H1 (cell line): ENCODE results near the gene COPZ1. TPM values are rescaled to one million over a fixed set of nuclear protein-coding genes. Genes with fewer than 3 reads are reported as not detected.

ENCODE experiments used
- CTCF ChIA-PET: fragments of 300-600 bp; sonication (Branson Sonifier 250); formaldehyde crosslinking; loops from one replicate; lab custom pipeline; 2021; ENCODE audit not compliant: partially characterized antibody; lab: Charles Lee
- POLR2A ChIA-PET: fragments of 300-600 bp; sonication (Branson Sonifier 250); formaldehyde crosslinking; loops from one replicate; lab custom pipeline; 2021; ENCODE audit warnings: inconsistent platforms; ENCODE audit not compliant: partially characterized antibody; lab: Charles Lee
- DNase-seq, 2 experiments: peaks; one replicate each; pipeline versions ENCODE4 v3.0.0 to v3.0.0-alpha.2; 2010 to 2022; ENCODE audit warnings: low spot score in 2 of 2, low read depth in 1 of 2, mixed read lengths in 1 of 2
- FAIRE-seq: peaks from 2 replicates; lab custom pipeline; 2011; peaks lifted over from hg19 to GRCh38; lab: Jason Lieb, UNC
- H2AFZ ChIP-seq: 2 replicates; pipeline ENCODE4 v1.8.1; 2012; ENCODE audit warnings: low read length, inconsistent platforms
- H2AK5ac ChIP-seq: 2 replicates; pipeline ENCODE4 v1.6.1; 2013; ENCODE audit warnings: low read depth, low read length
- H2BK120ac ChIP-seq: replicated peaks from 2 replicates; pipeline ENCODE3; 2013; ENCODE audit warnings: low read depth, low read length, inconsistent platforms
- H2BK12ac ChIP-seq: 2 replicates; pipeline ENCODE4 v1.6.1; 2013; ENCODE audit warnings: low read depth, low read length
- H2BK15ac ChIP-seq: 2 replicates; pipeline ENCODE4 v1.6.1; 2013; ENCODE audit warnings: low read length
- H2BK20ac ChIP-seq: 2 replicates; pipeline ENCODE4 v1.6.1; 2013; ENCODE audit warnings: low read length
- H2BK5ac ChIP-seq: 2 replicates; pipeline ENCODE4 v1.6.1; 2013; ENCODE audit warnings: low read depth, low read length
- H3K14ac ChIP-seq: 2 replicates; pipeline ENCODE4 v1.6.1; 2013; ENCODE audit warnings: inconsistent platforms; ENCODE audit not compliant: insufficient read length
- H3K18ac ChIP-seq: 2 replicates; pipeline ENCODE4 v1.6.1; 2013; ENCODE audit warnings: low read length; ENCODE audit errors: extremely low read depth
- H3K23ac ChIP-seq: 2 replicates; pipeline ENCODE4 v1.6.1; 2013; ENCODE audit warnings: inconsistent platforms; ENCODE audit not compliant: insufficient read length
- H3K23me2 ChIP-seq: 2 replicates; pipeline ENCODE4 v1.6.1; 2013; ENCODE audit warnings: low read depth, low read length
- H3K27ac ChIP-seq: 2 replicates; pipeline ENCODE4 v1.6.1; 2011; ENCODE audit warnings: low read depth, low read length, inconsistent platforms
- H3K27me3 ChIP-seq, 4 experiments: replicated peaks in 1 of 4; 1 replicate in 1 of 4; 2 replicates in 3 of 4; pipeline versions ENCODE4 v1.6.1 to v1.8.1; 2011 to 2013; ENCODE audit warnings: low read length in 3 of 4, mild to moderate bottlenecking in 3 of 4, inconsistent platforms in 2 of 4, mixed read lengths in 2 of 4, moderate library complexity in 1 of 4; ENCODE audit not compliant: control insufficient read depth in 3 of 4, insufficient read depth in 3 of 4; ENCODE audit errors: extremely low read depth in 1 of 4
- H3K36me3 ChIP-seq, 4 experiments: 2 replicates each; pipeline versions ENCODE4 v1.6.1 to v1.8.1; 2011 to 2013; ENCODE audit warnings: mild to moderate bottlenecking in 4 of 4, low read length in 3 of 4, moderate library complexity in 2 of 4, control low read depth in 1 of 4, inconsistent platforms in 1 of 4; ENCODE audit not compliant: insufficient read depth in 4 of 4, control insufficient read depth in 2 of 4
- H3K4ac ChIP-seq: replicated peaks from 2 replicates; pipeline ENCODE3; 2013; ENCODE audit warnings: low read length, low read depth, mixed read lengths, inconsistent platforms; ENCODE audit not compliant: insufficient read length
- H3K4me1 ChIP-seq, 4 experiments: replicated peaks in 1 of 4; 1 replicate in 1 of 4; 2 replicates in 3 of 4; pipeline versions ENCODE4 v1.6.1 to v1.8.1; 2011 to 2013; ENCODE audit warnings: low read length in 3 of 4, inconsistent platforms in 2 of 4, mixed read lengths in 1 of 4; ENCODE audit not compliant: insufficient read depth in 4 of 4, control insufficient read depth in 3 of 4
- H3K4me2 ChIP-seq, 2 experiments: 2 replicates each; pipeline versions ENCODE4 v1.6.1 to v1.8.1; 2011 to 2013; ENCODE audit warnings: low read depth in 2 of 2, low read length in 2 of 2, control low read depth in 1 of 2, inconsistent platforms in 1 of 2, mild to moderate bottlenecking in 1 of 2; ENCODE audit not compliant: insufficient read depth in 1 of 2
- H3K4me3 ChIP-seq, 4 experiments: fragments of 200-600, 300-600 bp in 1 of 4; sonication (generic), shearing (Covaris generic), sonication (Bioruptor Twin) in 1 of 4; 2 replicates each; pipeline versions ENCODE4 v1.5.1 to v1.8.1; 2011 to 2016; ENCODE audit warnings: low read length in 4 of 4, low read depth in 3 of 4, control low read depth in 2 of 4, inconsistent platforms in 2 of 4, mild to moderate bottlenecking in 2 of 4, mixed read lengths in 1 of 4, moderate library complexity in 1 of 4; ENCODE audit not compliant: insufficient read depth in 2 of 4; ENCODE audit errors: extremely low read depth in 1 of 4
- H3K56ac ChIP-seq: replicated peaks from 2 replicates; pipeline ENCODE3; 2013; ENCODE audit warnings: low read depth, mild to moderate bottlenecking, mixed read lengths, low read length, inconsistent platforms; ENCODE audit not compliant: insufficient read length
- H3K79me1 ChIP-seq: 2 replicates; pipeline ENCODE4 v1.6.1; 2013; ENCODE audit warnings: low read depth, low read length, control low read depth
- H3K79me2 ChIP-seq, 2 experiments: 2 replicates each; pipeline versions ENCODE4 v1.6.1 to v1.8.1; 2012 to 2013; ENCODE audit warnings: low read length in 2 of 2, mild to moderate bottlenecking in 2 of 2, inconsistent platforms in 1 of 2; ENCODE audit not compliant: insufficient read depth in 2 of 2, control insufficient read depth in 1 of 2
- H3K9ac ChIP-seq, 4 experiments: replicated peaks in 1 of 4; 1 replicate in 1 of 4; 2 replicates in 3 of 4; pipeline versions ENCODE4 v1.6.1 to v1.8.1; 2011 to 2013; ENCODE audit warnings: low read depth in 3 of 4, low read length in 3 of 4, control low read depth in 2 of 4, mild to moderate bottlenecking in 2 of 4, moderate library complexity in 2 of 4, inconsistent platforms in 1 of 4; ENCODE audit errors: extremely low read depth in 1 of 4
- H3K9me3 ChIP-seq, 2 experiments: 2 replicates each; pipeline versions ENCODE4 v1.6.1 to v1.8.1; 2012 to 2013; ENCODE audit warnings: mild to moderate bottlenecking in 2 of 2, moderate library complexity in 2 of 2, control low read depth in 1 of 2, inconsistent platforms in 1 of 2, low read depth in 1 of 2, low read length in 1 of 2, mixed read lengths in 1 of 2; ENCODE audit not compliant: insufficient read depth in 2 of 2
- H4K20me1 ChIP-seq, 2 experiments: replicated peaks in 1 of 2; 2 replicates each; pipeline versions ENCODE3 to v1.8.1; 2011 to 2013; ENCODE audit warnings: inconsistent platforms in 2 of 2, low read length in 2 of 2, mild to moderate bottlenecking in 1 of 2; ENCODE audit not compliant: insufficient read depth in 2 of 2, control insufficient read depth in 1 of 2
- H4K5ac ChIP-seq: 2 replicates; pipeline ENCODE4 v1.6.1; 2013; ENCODE audit warnings: low read length, low read depth, mixed read lengths, inconsistent platforms; ENCODE audit not compliant: insufficient read length
- H4K8ac ChIP-seq: 2 replicates; pipeline ENCODE4 v1.8.0; 2013; ENCODE audit warnings: mild to moderate bottlenecking, moderate library complexity, low read length, inconsistent platforms; ENCODE audit not compliant: insufficient read depth; ENCODE audit errors: extremely low read depth
- H4K91ac ChIP-seq: replicated peaks from 2 replicates; pipeline ENCODE3; 2013; ENCODE audit warnings: low read length, mixed read lengths, inconsistent platforms; ENCODE audit not compliant: insufficient read length
- BACH1 ChIP-seq: IDR thresholded peaks from 2 replicates; pipeline ENCODE4 v1.6.1; 2012; ENCODE audit warnings: low read length, improper control_type of control experiment
- CREB1 ChIP-seq: IDR thresholded peaks from 2 replicates; pipeline ENCODE4 v1.6.1; 2012; ENCODE audit warnings: inconsistent platforms
- GABPA ChIP-seq: IDR thresholded peaks from 2 replicates; pipeline ENCODE4 v1.6.1; 2011; ENCODE audit warnings: mild to moderate bottlenecking, low read length, moderate library complexity, borderline replicate concordance; ENCODE audit not compliant: insufficient read depth
- MAX ChIP-seq: IDR thresholded peaks from 2 replicates; pipeline ENCODE4 v1.6.1; 2012; ENCODE audit warnings: inconsistent platforms
- RAD21 ChIP-seq, 2 experiments: IDR thresholded peaks in 1 of 2; conservative IDR thresholded peaks in 1 of 2; 2 replicates each; pipeline ENCODE4 v1.6.1; 2011; ENCODE audit warnings: low read depth in 2 of 2, low read length in 2 of 2, improper control_type of control experiment in 1 of 2, inconsistent platforms in 1 of 2, mild to moderate bottlenecking in 1 of 2, moderate library complexity in 1 of 2
- SIN3A ChIP-seq, 2 experiments: IDR thresholded peaks in 1 of 2; conservative IDR thresholded peaks in 1 of 2; 2 replicates each; pipeline ENCODE4 v1.6.1; 2011 to 2012; ENCODE audit warnings: low read length in 2 of 2, improper control_type of control experiment in 1 of 2, low read depth in 1 of 2, mild to moderate bottlenecking in 1 of 2
- TEAD4 ChIP-seq: IDR thresholded peaks from 2 replicates; pipeline ENCODE4 v1.6.1; 2012; ENCODE audit warnings: low read depth, low read length, inconsistent platforms, mixed read lengths
- WGBS, 2 experiments: shearing (Covaris generic) in 1 of 2; methylation state at CpG; one replicate each; pipeline versions ENCODE4 v1.1.6 to v1.1.7; 2013 to 2015; ENCODE audit warnings: low lambda C conversion rate in 2 of 2, mixed read lengths in 2 of 2, inconsistent platforms in 1 of 2, low coverage in 1 of 2, missing lambda C conversion rate in 1 of 2; ENCODE audit not compliant: insufficient replicate concordance in 2 of 2, insufficient coverage in 1 of 2, insufficient read length in 1 of 2; ENCODE audit errors: extremely low coverage in 1 of 2, missing lambda C conversion rate in 1 of 2; 5-methylcytosine and 5-hydroxymethylcytosine counted together
- polyA plus RNA-seq, 7 experiments: library from polyadenylated mRNA; depleted of rRNA in 3 of 7; stranded (reverse) in 5 of 7; unstranded in 2 of 7; fragments of >200 nt in 5 of 7; fragments of 200-250 nt in 2 of 7; gene quantifications; 1 replicate in 5 of 7; 2 replicates in 1 of 7; 4 replicates in 1 of 7; pipeline versions ENCODE4 v1.2.1 to v1.2.3, GENCODE V29; 2011 to 2013; ENCODE audit warnings: missing spikeins in 2 of 7, mixed read lengths in 2 of 7
- total RNA-seq: library from RNA; stranded (reverse); fragmentation: NEBNext Ultra II Directional; extraction: Animal tissue kit (Norgen Biotek cat#: 25700); gene quantifications from 2 replicates; pipeline ENCODE4 v1.2.1, GENCODE V29; 2021
- TF ChIP-seq, protein P1 (sequence below), 3 experiments: IDR thresholded peaks; 1 replicate in 2 of 3; 2 replicates in 1 of 3; pipeline versions ENCODE4 v1.5.1 to v1.6.1; 2011; ENCODE audit warnings: low read length in 3 of 3, mild to moderate bottlenecking in 3 of 3, inconsistent platforms in 2 of 3, low read depth in 1 of 3, moderate library complexity in 1 of 3; ENCODE audit not compliant: insufficient read depth in 1 of 3; ENCODE audit errors: control extremely low read depth in 1 of 3

Gene COPZ1
- total and polyA plus RNA-seq, 2 of the 8 experiments (the other 6 are each of a cell fraction or from before 2014, with no cell fraction given), result 103 to 133 TPM

- H4K91ac ChIP-seq, result no peak overlapping the region
- no peak overlapping the region for H4K5ac ChIP-seq
- H3K36me3 ChIP-seq, result no peaks in the 10 kb centered on the region
- H2BK120ac ChIP-seq, result no peak overlapping the region
- H3K79me1 ChIP-seq, result no peaks in the 10 kb centered on the region
- H3K18ac ChIP-seq, result no peak overlapping the region
- H3K9ac ChIP-seq, result no peak overlapping the region
- no peak overlapping the region for H2AFZ ChIP-seq
- H3K27ac ChIP-seq, result no peak overlapping the region
- no peaks in the 10 kb centered on the region for H4K20me1 ChIP-seq
- no peak overlapping the region for H3K56ac ChIP-seq
- POLR2A ChIA-PET, result interaction anchor here (0.6 to 9.2 kb wide), 12 partner anchors 10 to 143 kb away, joined by 3 to 133 read pairs (median 5); partner anchors contain the start of genes CBX5, COPZ1 and HNRNPA1
- peaks cover 8 to 25% (median 14%) of the 10 kb centered on the region in 4 experiments for H3K4me1 ChIP-seq
- 58% methylated on average over 16 of the region's 16 CpGs; no CpG with 5 or more reads in 1 of the 2 experiments for WGBS, 2 experiments
- no peak overlapping the region for H3K4ac ChIP-seq
- no peak overlapping the region for H2AK5ac ChIP-seq
- no peak overlapping the region for H2BK5ac ChIP-seq
- no peak overlapping the region for H3K14ac ChIP-seq
- no peak overlapping the region for H2BK12ac ChIP-seq
- peaks cover 13% of the 10 kb centered on the region for H3K23me2 ChIP-seq
- H4K8ac ChIP-seq, result no peak overlapping the region
- H3K23ac ChIP-seq, result no peak overlapping the region
- no peaks in the 10 kb centered on the region for H3K79me2 ChIP-seq
- H2BK20ac ChIP-seq, result 0 out of 2 replicates have a peak overlapping the region, but pooled peaks have one; percentile 0
- peak overlapping the region; percentile 36; the same call in 1 of the 2 replicates for H2BK15ac ChIP-seq
- H3K4me2 ChIP-seq, result no peak overlapping the region
- peak; percentile 69 for FAIRE-seq
- H3K27me3 ChIP-seq, result no peaks in the 10 kb centered on the region; a peak in 1 of 7 replicates
- DNase-seq, result peak; percentile 66 to 93
- no peaks in the 10 kb centered on the region for H3K9me3 ChIP-seq
- CTCF ChIA-PET, result interaction anchor here (0.7 to 9.2 kb wide), 28 partner anchors 10 to 225 kb away, joined by 3 to 348 read pairs (median 7); partner anchors contain the start of genes COPZ1, NFE2 and ZNF385A
- H3K4me3 ChIP-seq, result no peak overlapping the region
- no peak; the same call in 1 of the 2 replicates for TF ChIP-seq GABPA
- TF ChIP-seq MAX, result peak; percentile 72
- peak; percentile 60; the same call in 1 of the 2 replicates for TF ChIP-seq CREB1
- TF ChIP-seq TEAD4, result 0 out of 2 replicates have a peak, but pooled peaks have one; percentile 15
- TF ChIP-seq RAD21 (IDR thresholded peaks at IDR 0.05 in 1 of 2, conservative IDR thresholded peaks at IDR 0.05 in 1 of 2; ENCODE audit: low read depth in 2 of 2, low read length in 2 of 2), result peak; percentile 99 to 100
- no peak for TF ChIP-seq BACH1
- TF ChIP-seq, protein P1, sequence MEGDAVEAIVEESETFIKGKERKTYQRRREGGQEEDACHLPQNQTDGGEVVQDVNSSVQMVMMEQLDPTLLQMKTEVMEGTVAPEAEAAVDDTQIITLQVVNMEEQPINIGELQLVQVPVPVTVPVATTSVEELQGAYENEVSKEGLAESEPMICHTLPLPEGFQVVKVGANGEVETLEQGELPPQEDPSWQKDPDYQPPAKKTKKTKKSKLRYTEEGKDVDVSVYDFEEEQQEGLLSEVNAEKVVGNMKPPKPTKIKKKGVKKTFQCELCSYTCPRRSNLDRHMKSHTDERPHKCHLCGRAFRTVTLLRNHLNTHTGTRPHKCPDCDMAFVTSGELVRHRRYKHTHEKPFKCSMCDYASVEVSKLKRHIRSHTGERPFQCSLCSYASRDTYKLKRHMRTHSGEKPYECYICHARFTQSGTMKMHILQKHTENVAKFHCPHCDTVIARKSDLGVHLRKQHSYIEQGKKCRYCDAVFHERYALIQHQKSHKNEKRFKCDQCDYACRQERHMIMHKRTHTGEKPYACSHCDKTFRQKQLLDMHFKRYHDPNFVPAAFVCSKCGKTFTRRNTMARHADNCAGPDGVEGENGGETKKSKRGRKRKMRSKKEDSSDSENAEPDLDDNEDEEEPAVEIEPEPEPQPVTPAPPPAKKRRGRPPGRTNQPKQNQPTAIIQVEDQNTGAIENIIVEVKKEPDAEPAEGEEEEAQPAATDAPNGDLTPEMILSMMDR (IDR thresholded peaks at IDR 0.05; ENCODE audit: control extremely low read depth in 1 of 3, insufficient read depth in 1 of 3, low read depth in 1 of 3, low read length in 3 of 3), result peak; percentile 96 to 99 (median 98)
- TF ChIP-seq SIN3A (conservative IDR thresholded peaks at IDR 0.05 in 1 of 2, IDR thresholded peaks at IDR 0.05 in 1 of 2; ENCODE audit: low read depth in 1 of 2, low read length in 2 of 2), result peak in 1 of 2 experiments; percentile 78; a peak in 2 of 4 replicates
Measured at GRCh38 chr12:54360717-54361456, 36.0 kb downstream of the COPZ1 start.
